Measurements from ENCODE around the gene FAM181B.

DNA sequence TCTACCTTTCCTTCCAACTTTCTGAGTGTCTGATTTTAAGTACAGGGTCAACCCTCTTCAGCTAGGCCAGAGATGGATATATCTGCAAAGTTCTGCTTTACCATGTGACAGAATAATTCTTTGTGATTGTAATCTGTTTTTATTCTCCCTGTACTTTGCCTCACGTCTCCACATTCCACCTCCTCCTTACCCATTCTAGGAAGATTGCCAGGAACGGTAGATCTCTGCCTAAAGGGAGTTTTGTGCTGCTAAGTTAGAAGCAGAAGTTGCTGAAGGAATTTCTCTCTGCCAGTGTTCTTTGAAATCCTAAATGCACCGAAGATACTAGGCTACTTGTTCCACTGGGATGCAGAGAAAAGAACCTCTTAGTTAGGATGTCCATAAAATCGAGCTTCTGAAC, 20.7 kb upstream of the FAM181B start:
- TF ChIP-seq POLR2A (IDR thresholded peaks at IDR 0.05), result no peak
- TF ChIP-seq, protein P1, sequence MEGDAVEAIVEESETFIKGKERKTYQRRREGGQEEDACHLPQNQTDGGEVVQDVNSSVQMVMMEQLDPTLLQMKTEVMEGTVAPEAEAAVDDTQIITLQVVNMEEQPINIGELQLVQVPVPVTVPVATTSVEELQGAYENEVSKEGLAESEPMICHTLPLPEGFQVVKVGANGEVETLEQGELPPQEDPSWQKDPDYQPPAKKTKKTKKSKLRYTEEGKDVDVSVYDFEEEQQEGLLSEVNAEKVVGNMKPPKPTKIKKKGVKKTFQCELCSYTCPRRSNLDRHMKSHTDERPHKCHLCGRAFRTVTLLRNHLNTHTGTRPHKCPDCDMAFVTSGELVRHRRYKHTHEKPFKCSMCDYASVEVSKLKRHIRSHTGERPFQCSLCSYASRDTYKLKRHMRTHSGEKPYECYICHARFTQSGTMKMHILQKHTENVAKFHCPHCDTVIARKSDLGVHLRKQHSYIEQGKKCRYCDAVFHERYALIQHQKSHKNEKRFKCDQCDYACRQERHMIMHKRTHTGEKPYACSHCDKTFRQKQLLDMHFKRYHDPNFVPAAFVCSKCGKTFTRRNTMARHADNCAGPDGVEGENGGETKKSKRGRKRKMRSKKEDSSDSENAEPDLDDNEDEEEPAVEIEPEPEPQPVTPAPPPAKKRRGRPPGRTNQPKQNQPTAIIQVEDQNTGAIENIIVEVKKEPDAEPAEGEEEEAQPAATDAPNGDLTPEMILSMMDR (IDR thresholded peaks at IDR 0.05), result no peak
- TF ChIP-seq EP300 (IDR thresholded peaks at IDR 0.05), result no peak

All from ovary (tissue), 3 donors.